Femur (tissue), 1 donor: ENCODE data around the gene CHMP2A.

ENCODE experiments used
- DNase-seq: peaks from one replicate; pipeline ENCODE4 v3.0.0-alpha.2; 2017

Gene CHMP2A

DNA sequence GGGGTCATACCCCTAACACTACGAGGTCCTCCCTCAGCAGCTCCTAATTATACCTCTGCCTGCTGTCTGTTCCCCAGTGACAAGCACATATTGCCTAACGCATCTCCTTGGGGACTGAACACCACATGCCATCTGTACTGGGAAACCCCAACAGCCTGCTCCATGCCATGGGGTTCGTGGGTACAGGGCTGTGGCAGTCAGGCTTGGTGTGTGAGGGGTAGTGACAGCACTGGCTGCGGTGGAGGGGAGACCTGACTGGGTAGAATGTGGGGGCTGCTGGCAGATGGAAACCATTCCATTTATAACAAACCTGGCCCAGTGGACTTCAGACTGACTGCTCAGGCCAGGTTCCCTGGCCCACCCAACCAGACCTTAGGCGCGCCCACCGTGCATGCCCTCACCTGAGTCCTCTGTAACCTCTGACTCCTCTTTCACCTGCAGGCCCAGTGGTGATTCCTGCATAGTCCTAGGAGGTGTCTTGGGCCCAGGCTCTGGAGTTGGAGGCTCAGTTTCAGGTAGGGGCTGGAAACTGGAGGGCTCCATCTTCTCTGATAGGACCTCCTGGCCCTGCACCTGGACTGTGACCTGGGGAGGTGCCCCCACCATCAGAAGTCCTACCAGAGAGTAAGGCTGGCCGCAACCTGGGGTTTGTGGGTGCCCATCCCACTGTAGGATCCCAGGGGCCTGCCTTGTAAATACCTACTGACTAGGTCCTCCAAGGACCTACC is 15.2 kb upstream of the CHMP2A start:
- DNase-seq = no peak

DNA sequence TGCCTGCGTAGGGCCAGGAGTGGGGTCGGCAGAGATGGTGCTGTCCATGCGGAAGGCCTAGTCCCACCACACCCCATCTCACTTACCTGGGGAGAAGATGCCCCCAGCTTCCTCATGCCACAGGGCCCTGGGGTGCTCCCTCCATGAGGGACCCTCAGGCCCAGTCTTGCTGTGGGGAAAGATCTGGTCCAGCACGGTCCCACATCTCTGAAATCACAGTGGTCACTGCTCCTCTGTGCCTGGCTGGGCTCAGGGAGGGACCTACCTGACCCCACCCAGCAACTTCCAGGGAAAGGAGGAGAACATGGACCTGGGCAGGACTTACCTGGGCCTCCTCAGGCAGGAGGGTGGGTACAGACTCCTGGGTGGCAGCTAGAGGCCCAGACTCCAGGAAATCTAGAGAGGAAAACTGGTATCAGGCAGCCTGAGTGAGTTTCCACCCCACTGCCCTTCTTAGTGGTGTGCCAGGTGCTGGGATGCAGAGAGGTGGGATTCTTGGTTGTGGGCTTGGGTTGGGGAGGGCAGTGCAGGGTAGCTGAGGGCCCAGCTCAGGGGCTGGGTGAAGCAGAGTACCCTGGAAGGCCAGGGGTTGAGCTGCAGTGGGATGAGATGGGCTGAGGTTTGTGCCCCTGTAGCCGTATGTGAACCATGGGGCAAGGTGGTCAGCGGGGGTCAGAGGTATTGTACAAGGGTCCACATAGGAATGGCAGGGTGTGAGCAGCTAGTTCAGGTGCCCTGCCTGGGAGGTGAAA is 14.5 kb upstream of the CHMP2A start:
- no peak for DNase-seq

DNA sequence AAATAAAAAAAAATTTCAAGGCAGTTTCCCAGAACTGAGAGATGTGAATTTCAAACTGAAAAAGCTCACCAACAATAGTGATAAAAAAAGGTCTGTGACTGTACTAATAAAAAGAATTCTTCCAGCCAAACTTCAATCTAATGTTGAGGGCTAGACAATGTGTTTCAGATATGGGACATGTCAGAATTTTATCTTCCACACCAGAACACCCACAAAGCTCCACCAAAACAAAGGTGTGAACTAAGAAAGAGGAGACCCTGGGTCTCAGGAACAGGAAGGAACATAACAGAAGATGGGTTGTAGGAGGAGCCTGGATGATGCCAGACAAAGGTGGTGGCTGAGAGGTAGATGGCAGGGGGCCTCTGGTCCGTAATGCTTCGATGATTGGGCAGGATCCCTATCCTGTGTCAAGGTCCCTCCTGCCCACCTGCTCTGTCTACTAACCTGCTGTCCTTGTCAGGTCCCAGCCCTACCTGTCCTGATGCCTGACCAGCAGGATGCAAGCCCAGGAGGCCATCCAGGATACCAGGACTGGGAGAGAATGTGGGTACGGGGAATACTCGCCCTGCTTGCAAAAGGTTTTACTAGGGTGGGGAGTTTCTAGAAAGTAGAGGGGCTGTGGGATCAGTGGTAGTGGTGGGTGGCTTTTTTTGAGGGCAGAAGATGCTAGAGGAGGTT is 13.7 kb upstream of the CHMP2A start:
- DNase-seq = no peak

DNA sequence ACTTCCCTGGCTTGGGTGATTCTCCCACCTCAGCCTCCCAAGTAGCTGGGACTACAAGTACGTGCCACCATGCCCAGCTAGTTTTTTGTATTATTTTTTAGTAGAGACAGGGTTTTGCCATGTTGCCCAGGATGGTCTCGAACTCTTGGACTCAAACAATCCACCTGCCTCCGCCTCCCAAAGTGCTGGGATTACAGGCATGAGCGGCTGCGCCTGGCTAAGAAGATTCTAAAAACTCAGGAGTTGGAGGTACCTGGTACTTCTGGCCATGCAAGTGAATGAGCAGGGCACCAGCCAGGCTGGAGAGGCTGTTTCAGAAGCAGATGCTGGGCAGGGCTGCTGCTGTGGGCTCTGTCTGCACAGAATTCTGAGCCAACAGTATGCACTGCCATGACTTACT is 12.1 kb upstream of the CHMP2A start:
- no peak for DNase-seq

DNA sequence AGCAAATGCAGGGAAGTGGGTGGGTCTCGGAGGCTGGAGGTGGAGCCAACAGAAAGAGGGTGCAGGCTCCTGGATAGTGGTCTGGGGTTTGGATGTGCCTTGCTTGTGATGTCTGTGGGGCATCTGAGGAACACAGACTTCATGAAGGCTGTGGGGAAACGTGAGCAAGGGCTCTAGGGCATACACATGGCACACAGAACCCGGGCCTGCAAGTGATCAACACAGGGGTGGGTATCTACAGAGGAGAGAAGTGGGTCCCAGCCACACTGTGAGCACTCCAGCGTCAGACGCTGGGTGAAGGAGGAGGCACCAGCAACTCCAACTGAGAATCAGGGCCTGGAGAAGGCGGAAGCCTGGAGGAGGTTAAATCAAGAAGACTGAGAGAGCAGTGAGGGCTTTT is 8.9 kb upstream of the CHMP2A start:
- DNase-seq = no peak

DNA sequence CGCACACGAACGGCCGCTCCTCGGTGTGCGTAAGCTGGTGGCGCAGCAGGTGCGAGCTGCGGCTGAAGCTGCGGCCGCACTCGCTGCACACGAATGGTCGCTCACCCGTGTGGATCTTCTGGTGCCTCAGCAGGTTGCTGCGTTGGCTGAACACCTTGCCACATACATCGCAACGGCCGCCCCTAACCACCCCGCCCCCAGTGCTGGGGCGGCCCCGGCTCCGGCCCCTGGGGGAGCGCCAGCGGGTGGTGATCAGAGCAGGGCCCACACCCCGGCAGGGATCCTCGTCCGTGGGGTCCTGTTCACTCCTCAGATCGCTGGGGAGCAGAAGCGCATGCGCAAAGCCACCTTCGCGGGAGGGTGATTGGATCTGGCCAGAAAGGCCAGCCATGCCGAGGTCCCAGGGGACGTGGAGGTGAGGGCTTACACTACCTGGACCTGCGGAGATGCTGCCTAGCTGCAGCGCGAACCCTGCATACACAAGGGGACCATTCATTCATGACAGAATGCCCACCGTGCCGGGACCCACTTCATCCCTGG is 8.2 kb upstream of the CHMP2A start:
- DNase-seq = no peak

DNA sequence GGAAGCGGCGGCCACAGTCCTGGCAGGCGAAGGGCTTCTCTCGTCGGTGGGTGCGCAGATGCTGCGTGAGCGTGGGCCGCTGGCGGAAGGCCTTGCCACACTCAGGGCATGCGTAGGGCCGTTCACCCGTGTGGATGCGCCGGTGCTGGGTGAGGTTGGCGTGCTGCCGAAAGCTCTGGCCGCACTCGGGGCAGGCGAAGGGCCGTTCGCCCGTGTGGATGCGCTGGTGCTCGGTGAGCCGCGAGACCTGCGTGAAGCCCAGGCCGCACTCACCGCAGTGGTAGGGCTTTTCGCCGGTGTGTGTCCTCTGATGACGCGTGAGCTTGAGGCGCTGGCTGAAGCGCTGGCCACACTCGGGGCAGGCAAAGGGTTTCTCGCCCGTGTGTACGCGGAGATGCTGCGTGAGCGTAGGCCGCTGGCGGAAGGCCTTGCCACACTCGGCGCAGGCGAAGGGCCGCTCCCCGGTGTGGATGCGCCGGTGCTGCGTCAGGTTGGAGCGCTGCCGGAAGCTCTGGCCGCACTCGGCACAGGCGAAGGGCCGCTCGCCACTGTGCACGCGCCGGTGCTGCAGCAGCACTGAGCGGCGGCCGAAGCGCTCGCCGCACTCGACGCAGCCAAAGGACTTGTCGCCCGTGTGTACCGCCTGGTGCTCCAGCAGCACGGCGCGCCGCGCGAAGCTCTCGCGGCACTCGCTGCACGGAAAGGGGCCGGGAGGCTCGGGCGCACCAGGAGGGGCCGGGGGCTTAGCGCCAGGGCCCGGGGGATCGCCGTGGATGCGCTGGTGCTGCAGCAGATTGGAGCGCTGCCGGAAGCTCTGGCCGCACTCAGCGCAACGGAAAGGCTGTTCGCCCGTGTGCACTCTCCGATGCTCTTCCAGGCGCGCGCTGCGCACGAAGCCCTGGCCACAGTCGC is 7.5 kb upstream of the CHMP2A start:
- no peak for DNase-seq

DNA sequence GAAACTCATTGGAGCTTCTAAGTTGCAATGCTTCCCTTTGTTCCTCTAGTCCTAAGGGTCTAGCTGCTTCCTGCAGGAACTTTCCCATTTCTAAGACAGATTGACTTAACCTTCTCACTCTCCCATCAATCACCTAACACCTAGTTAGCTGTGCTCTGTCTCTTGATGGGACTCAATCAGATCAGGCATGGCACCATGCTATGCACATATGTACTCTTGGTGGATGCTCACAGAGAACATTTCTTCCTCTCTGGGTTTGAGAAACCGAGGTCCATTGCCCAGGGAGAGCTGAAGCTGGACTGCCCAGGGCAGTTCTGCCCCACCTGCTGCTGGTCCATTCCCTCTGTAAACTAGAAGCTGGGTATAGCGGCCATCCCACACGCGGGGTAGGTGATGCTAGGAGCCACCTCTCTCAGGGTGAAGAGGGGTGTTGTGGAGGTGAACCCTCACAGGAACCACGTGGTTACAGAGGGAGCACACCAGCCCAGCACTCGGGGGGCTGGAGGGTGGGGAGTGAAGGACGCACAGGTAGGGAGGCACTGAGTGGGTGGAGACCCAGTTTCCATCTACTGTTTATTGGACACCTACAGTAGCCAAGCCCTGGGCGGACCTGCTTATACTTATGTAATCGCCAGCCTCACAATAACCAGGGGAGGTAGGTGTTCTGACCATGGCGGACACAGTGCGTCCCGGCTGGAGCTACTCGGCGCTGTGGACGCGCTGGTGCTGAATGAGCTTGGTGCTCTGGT is 6.6 kb upstream of the CHMP2A start:
- DNase-seq = no peak

DNA sequence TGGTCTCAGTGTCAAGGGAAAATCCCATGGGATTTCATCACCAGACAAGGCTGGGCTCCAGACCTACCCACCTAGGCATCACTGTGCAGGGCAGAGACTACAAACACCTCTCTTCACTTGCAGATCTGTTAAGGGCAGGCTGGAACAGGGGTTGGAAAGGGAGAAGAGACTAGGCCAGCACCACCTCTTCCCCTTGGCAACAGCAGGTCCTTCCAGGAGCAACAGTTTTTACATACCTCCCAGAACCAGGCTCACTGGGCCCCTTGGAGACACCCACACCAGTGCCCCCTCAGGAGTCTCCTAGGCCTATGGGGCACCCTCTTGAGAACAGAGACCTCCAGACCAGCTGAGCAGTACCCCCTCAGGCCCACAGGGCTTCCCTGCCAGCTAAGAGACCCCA is 6.0 kb upstream of the CHMP2A start:
- no peak for DNase-seq

DNA sequence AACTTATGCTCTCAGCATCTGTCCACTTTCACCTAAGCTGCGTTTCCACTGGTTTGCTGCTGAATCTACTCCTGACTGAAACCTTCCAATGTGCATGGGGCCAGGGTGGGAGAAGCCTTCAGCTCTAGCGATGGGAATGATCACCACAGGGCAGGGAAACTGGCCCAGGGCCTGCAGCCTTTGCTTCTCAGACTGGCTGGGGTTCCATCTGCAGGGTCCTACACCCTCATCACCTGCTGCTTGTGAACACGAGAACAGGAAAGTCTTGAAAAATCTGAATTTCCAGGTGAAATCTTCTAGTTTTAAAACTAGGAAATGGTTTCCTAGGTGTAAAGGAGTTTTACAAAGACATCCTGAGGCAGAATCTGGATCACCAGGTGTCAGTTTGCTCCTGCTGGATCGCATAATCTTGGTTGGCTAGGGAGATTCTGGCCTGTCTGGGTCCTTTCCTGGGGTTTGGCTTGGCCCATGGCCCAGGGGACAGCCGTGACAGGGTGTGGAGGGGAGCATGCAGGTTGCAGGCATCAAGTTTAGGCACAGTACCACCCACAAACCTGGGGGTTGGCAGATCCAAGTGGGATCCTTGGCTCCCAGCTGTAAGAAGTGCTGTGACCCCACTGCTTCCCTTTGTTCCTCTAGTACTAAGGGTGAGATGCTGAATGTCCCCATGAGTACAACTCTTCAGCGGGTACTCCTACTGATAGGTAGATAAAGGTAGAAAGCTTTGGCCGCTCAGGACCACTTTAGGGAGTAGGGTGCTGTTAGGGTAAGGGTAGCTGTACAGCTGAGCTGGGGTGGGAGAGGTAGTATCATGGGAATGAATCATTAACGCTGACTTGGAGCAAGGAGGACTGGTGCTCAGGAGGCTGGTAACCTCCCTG is 5.3 kb upstream of the CHMP2A start:
- DNase-seq = no peak

DNA sequence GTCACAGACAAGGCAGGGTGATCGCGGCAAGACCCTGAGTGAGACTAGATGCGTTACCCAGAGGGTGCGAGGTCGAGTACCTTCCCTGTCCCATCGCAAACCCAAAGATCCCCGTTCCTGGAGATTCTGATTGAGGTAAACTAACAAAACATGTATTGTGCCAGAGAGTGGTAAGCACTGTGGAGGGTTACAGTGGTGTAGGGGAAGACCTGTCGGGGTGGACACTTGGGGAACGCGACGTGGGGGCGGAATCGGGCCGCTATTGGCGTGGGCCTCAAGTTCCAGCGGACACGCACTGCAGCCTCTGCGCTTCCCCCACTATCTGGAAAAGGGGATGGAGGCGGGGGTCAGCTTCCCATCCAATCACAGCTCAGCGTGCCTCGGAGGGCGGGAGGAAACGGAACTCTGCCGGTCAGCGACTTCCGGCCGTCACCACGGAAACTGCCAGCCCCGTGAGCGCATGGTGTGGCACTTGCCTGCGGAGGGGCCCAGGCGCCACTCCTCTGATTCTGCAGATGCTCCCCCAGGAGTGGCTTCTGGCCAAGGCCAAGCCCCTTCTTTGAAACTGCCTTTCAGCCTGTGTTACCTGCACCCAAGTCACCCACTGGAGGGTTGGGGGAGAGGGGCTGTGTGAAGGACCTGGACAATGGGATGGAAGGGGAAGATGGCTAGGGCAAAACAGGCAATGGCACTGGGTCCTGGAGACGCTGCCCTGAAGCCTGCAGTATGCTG is 4.5 kb upstream of the CHMP2A start:
- DNase-seq = peak; percentile 96

DNA sequence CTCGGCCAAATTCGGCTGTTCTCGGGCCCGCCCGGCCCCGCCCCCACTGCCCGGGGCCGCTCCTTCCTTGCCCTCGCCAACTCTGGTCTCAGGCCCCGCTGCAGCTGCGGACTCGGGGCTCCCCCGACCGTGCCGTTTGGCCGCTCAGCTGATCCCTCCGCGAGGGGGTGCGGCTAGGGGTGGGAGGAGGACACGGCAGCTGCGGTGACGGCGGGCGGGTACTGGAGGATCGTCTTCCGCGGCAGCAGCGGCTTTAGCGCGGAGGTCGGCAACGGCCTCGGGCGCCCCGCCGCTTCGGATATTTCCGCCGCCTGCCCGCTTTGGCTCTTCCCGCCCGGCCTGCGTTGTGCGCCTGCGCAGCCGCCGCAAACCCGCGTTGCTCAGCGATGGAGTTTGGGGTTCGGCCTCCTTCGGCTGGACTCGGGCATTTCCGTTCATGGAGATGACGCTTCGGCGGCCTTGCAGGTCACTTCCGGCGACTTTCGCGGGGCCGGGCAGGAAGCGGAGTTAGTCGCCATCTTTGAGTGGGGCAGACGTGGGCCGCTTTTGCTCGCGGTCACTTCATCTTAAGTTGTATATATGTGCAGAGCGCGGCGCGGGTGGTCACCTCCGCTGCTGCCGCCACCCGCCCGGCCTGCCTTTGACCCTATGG is 3.8 kb upstream of the CHMP2A start:
- DNase-seq = peak; percentile 100

DNA sequence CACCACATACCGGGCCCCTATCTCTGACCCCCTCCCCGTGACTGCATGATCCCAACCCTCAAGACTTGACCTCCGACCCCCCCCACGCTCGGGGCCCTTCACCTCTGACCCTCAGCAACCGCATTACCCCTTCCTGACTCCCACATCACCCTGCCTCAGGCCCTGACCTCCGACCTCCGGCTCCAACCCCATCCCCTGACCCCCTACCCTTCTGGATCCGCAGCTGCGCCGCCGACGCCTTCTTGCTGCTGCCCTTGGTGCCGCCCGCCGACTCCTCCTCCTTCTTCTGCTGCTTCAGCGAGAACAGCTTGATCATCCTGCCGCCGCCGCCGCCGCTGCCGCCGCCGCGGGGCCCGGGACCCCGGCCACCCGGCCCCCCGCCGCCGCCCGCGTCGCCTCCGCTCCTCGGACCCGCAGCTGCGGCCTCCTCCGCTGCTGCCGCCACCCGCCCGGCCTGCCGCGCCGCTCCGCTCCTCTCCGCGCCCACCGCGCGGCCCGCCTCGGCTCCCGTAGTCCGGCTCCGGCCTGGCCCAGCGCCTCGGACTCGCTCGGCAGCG is 3.2 kb upstream of the CHMP2A start, which contains the start of gene UBE2M:
UBE2M (minus strand) TSS at position 546 of the 557 bp plus-strand sequence; CDS start at position 316, 230 bp downstream.
- DNase-seq = peak; percentile 78

DNA sequence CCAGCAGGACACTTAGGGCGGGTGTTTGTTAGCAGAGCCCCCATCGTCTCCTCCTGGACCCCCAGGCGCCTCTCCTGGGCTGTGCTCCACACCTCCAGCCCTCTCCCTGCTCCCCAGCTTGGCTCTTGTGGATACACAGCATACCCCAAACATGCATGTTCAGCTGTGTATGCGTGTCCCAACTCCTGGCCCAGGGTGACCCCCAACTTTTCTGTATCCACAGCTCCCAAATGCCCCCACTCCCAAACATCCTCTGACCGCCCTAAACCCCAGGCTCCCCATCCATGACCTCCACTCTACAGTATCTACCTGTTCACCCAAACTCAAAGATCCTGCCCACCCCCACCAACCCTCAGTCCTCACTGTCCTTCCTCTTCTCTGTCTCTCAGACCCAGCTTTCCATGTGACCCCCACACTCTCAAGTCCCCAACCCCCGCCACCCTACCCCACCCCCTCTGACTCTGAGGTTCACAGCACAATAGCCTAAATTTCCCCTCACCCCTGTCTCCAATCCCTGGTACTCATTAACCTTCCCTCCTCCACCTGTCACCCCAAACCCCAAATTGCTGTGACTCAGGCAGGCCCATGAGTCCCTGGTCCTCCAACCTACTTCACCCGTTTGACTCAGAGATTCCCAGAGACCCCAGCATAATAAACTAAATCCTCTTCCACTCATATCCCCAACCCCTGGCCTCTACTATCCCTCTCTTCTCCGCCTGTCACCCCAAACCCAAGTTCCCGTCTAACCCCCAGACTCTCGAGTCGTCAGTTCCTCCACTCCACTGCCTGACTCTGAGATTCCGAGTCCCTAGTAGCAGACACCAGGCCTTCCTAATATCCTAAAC is 2.5 kb upstream of the CHMP2A start:
- DNase-seq = no peak

DNA sequence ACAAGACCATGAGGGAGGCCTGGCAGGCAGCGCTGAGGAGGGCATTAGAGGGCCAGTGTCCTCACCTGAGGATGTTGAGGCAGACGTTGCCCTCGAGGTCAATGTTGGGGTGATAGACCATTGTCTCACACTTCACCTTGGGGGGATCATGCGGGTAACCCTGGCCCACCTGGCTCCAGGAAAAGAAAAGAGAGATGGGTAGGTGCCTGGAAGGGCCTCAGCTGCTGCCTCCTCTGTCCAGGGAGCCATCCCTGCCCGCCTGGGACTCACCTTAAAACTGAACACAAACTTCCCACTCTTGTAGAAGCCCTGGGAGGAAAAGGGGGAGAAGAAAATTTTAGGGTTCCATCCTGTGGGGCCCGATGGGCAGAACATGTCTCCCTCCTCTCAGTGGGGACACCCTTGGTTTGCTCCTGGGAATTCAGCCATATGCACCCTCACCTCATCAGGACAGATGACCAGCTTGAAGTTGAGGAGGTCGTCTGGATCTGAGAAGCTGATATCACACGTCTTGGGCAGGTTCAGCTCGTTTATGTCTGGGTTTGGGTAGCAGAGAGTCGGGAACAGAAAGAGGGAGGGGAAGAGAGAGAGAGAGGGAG is 1.8 kb upstream of the CHMP2A start:
- DNase-seq = no peak

DNA sequence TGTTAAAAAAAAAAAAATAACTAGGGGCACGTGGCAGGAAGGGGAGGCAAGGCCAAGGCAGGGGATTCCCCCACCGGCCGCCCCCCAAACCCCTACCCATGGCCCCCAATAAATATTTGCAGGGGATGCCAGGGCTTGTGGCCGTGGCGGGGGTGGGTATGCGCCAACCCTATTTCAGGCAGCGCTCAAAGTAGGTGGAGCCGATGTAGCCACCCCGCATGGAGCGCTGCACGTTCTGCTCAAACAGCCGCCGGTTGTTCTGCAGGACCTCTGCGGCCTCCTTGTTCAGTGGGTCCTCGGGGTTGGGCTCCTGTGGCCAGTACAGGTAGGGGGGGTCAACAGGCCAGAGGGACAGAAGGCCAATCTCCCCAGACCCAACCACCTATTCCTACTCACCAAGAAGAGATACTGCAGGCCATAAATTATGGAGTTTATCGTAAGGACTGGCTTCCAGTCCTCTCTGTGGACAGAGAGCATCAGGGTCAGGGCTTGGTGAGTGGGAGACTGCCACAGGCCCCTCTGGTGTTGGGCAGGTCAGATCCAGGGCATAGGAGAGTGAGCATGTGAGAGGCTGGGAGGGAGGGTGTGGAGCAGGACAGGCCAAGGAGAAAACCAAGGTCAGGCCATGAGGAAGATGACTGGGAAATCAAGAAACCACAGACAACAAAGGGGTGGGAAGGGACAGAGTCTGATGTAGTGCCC is 1.2 kb upstream of the CHMP2A start:
- no peak for DNase-seq

DNA sequence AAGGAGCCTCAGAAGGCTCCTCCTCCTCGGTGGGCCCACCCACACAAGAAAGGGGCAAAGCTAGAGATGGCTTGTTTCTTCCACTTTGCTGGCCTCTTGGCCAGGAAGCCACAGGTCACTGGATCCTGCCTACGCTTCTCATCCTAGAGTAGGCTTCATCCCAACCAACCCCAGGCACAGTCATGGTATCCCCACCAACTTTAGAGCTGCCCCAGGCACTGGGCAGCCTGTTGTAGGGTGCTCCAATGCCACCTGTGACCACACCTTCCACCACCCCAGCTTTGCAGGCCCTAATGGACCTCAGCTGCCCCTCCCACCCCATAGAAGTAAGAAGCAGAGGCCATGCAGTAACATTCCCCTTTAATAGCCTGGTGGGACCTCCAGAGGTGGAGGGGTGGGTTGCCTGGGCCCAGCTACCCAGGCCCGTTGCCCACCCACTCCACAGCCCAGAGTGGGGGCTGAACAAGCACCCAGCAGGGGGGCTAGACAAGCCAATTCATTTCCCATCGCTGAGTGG is 522 bp upstream of the CHMP2A start:
- no peak for DNase-seq
